ENCODE results near the gene SPTLC3.

The SPTLC3 gene

DNA sequence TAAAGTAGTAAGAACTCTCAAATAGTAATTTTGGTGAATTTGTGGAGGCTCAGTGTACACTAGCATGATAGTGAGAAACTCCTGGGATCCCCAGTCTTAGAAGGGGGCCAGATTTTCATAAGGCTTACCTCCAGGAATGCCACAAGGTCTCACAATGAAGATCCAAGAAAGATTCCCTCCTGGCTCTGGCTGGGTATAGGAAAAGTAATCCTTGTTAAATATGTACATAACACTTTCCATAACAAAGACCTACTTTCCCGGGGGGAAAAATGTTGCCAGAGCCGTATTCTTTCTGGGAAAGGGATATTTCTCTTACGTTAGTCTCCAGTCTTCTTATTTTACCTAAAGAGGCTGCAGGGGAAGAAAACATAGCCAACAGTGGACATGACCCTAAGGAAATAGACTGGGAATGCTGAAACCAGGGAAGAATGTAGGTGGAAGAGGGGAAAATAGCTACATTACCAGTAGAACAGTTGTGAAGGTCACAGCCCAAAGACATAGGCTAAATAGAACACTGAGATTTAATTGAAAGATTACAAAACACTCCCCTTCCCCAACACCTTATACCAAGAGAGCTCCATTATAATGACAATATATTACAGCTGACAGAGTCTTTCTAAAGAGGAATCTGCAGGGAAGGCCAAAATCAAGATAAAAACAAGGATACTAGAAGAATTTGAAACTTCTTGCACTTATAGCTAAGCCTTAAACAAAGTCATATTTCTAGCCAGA lies 177.4 kb downstream of the SPTLC3 start:
- DNase-seq (ENCODE audit: low read depth in 2 of 2): no peak

DNA sequence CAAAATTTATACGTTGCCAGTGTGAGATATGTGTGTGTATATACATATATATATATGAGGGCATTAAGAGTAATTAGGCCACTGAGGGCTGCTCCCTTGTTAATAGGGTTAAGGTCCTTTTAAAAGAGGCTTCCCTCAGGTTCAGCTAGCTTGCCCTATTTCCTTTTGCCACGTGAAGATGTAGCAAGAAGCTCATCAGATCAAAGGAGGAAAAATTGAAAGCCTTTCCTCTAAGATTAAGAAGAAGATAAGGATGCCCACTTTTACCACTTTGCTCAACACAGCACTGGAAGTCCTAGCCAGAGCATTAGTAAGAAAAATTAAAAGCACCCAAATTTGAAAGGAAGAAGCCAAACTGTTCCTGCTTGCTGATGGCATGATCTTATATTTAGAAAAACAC lies 179.1 kb downstream of the SPTLC3 start:
- DNase-seq (ENCODE audit: low read depth in 2 of 2): no peak

DNA sequence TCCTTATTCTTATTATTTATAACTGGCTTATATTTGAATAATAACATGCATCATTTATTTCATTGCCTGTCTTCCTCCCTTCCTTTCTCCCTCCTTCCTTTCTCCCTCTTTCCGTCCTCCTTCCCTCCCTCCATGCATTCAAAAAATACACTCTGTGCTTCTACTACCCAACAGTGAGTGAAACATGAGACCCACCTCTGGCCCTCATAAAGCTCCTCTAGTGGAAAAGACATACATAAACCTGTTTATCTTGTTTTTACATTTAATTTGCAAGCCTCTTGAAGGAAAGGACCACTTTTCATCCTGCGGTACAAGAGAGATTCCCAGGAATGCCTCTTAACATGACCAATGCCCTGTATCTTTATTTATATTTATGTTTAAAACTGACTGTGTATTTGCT lies 190.5 kb downstream of the SPTLC3 start:
- DNase-seq (ENCODE audit: low read depth in 2 of 2): no peak

DNA sequence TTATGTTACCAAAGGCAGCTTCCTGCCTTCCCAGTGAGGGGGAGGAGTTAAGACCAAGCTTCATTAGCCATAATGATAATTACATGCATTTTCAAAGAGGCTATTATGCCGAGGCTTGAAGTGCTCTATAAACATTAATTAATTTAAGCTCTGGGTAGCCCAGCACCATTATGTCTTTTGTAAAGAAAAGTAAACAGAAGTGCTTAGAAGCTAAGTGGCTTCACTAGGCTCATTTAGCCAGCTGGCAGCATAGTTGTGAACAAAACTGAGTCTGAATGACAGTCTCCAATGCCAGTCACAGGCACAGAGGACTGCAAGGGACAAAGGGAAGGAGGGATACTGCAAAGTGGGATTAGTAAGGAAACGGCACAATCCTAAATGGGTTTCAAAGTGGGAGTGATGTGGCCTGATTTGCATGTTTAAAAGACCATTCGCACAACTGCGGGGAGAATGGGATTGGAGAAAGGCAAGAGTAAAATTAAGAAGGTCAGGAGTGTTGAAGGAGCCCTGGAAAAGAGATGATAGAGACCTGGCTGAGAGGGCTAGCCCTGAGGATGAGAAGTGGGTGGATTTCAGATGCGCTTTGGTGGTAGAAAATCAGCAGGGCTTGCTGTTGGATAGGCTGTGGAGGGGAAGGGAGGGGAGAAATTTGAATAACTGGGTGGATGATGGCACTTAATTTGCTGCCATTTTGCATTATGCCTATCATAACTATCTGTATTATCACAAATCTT lies 192.2 kb downstream of the SPTLC3 start:
- DNase-seq (ENCODE audit: low read depth in 2 of 2): no peak

DNA sequence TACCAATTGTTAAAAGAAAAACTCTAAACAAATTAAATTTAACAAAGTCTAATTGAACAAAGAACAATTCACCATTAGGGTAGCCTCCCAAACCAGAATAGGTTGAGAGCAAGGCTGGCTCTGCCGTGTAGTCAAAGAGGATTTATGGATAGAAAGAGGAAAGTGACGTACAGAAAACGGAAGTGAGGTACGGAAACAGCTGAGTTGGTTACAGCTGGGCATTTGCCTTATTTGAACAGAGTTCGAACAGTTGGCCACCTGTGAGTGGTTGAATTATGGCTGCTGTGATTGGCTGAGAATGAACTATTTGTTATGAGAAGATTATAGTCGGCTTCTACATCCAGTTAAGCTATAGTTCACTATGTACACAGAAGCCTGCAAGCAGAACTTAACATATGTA lies 193.8 kb downstream of the SPTLC3 start:
- no peak for DNase-seq (ENCODE audit: low read depth in 2 of 2)

DNA sequence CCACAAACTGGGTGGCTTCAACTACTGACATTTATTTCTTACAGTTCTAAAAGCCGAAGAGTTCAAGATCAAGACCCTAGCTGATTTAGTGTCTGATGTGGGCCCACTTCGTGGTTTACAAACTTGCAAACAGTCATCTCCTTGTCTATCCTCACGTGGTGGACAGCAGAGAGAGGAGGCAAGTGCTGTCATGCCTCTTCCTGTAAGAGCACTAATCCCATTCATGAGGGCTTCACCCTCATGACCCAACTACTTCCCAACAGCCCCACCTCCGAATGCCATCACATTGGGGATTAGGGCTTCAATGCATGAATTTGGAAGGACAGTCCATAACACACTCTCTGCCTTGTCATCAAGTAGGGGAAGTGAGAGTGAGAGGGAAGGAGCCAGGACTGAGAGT lies 196.7 kb downstream of the SPTLC3 start:
- DNase-seq (ENCODE audit: low read depth in 2 of 2): no peak

DNA sequence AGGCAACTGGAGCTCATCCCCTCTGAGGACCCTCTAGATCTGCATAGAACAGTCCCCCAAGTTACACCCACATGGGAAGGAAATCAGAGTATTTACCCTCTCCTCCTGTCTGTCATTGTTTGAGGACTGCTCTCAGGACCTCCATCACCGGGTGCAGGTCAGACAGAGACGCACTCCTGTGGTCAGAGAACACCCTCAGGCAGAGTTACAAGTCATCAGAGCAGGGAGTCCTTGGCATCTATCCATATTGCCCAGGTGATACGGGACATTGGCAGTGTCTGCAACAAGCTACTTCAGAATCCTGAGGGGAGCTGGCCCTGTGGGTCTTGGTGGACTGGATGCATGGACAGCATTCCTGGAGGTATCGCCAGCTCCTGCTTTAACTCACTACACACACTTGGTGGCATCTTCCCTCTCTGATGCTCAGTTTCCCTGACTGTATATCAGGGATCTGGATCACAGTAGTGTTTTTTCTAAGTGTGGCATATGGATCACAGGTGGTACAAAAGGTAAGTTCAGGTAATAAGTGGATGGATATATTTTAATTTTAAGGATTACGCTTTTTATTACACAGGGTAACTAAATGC lies 197.2 kb downstream of the SPTLC3 start:
- no peak for DNase-seq (ENCODE audit: low read depth in 2 of 2)

DNA sequence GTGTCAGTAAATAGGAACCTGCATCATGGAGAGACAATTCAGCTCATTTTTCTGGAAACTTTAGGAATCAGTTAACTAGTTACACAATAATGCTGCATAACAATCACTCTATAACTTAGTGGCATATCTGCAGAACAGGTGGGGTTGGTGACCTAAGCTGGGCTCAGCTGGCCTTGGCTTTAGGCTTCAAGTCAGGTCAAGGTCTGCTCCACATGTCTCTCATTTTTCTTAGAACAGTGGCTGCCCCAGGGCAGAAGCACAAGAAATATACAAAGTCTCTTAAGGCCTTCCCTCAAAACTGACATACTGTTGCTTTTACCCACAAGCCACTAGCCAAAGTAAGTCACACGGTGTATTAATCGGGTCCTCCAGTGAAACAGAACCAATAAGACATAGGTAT lies 198.2 kb downstream of the SPTLC3 start:
- DNase-seq (ENCODE audit: low read depth in 2 of 2): no peak

DNA sequence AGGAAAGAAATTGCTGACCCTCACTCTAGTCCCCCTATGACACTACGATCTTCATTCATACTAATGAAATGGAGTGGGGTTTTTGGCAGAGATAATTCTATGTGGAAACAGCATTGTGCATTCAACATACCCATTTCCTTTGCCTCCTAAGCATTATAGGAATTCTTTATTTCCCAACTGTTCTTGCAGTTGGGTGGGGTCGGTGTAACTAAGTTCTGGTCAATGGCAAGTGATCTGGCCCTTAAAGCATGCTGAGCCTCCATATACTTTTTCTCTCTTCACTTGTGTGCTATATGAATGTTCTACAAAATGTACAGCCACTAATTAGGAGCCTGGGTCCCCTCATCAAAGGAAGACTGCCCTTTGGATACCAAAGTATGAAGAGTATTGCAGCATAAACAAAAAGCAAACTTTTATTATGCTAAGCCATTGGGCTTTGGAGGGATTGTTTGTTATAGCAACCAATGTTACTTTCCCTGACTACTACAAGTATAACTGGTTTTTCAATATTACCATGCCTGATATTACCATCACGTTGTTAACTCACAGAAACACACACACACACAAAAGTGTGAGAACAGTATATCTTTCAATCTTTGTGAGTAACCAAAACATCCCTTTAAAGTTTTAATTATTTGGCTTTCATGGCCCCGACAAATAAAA lies 203.3 kb downstream of the SPTLC3 start:
- DNase-seq (ENCODE audit: low read depth in 2 of 2): no peak

DNA sequence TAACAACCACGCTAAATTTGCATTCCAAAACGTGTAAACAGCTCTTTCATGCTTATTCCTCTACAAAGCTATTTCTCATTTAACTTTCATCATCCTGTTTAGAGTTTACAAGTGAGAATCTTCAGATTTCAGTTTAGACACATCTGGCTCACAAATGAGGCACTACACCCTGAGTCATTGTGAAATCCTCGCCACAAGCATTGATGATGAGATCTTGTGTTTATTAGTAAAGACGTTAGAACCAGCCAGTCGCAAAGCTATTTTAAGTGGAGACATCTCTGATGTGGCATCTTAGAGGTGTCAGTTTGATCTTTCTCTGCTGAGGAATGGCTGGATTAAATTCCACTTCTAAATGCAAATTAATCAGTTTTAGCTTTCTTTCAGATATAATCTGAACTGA lies 204.0 kb downstream of the SPTLC3 start:
- DNase-seq (ENCODE audit: low read depth in 2 of 2): no peak

DNA sequence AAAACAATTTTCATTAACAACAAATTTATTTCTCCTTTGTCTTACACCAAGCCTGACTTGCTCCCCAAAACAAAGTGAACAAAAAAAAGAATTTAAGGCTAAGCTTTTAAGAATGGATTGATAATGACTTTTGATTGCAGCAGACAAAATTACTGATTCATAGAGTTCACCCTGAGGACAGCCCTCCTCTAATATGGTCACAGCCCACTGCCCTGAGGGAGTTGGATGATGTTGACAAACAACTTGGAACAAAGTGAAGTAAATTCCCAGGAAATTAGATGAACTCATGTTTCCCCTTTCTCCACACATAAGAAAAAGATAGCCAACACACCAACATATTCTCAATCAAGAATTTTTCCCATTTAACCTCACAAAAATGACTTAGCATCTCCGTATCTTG lies 204.6 kb downstream of the SPTLC3 start:
- no peak for DNase-seq (ENCODE audit: low read depth in 2 of 2)

DNA sequence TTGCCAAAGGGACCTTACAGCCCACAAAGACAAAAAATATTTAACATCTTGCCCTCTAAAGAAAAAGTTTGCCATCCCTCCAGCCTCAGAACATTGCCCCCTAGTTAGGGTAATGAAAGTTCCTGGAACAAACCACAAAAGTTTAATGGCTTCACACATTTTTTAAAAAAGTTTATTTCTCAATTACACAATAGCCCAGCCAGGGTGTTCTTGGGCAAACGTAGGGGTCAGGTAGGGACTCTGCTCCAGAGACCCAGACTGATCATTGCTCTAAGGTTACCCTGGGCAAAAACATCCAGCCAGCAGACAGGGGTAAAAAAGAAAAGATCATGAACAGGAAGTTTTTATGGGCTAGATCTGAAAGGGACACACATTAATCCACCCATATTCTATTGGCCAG lies 207.8 kb downstream of the SPTLC3 start:
- no peak for DNase-seq (ENCODE audit: low read depth in 2 of 2)
